DND-41 (cell line): Measurements from ENCODE around the gene CCL7.

Experiments
- ATAC-seq: fragments of 200-7000 bp; cut with Tn5 transposase; 3 replicates; pipeline ENCODE4 v1.9.1; 2021; ENCODE audit warnings: low read depth; ENCODE audit not compliant: insufficient read depth
- DNase-seq: peaks from one replicate; pipeline ENCODE4 v3.0.0-alpha.2; 2020
- H2AFZ ChIP-seq: 2 replicates; pipeline ENCODE4 v1.6.0; 2012; ENCODE audit warnings: low read depth, low read length
- H3K27ac ChIP-seq: 2 replicates; pipeline ENCODE4 v1.5.1; 2012; ENCODE audit warnings: low read length, inconsistent platforms
- H3K27me3 ChIP-seq: fragments of 200-600 bp; sonication (generic); 2 replicates; pipeline ENCODE4 v1.6.0; 2012; ENCODE audit warnings: low read length, mild to moderate bottlenecking, inconsistent platforms; ENCODE audit not compliant: insufficient read depth, poor library complexity
- H3K36me3 ChIP-seq: 2 replicates; pipeline ENCODE4 v1.5.1; 2012; ENCODE audit warnings: low read length, inconsistent platforms; ENCODE audit not compliant: insufficient read depth
- H3K4me1 ChIP-seq: 2 replicates; pipeline ENCODE4 v1.5.1; 2012; ENCODE audit warnings: mild to moderate bottlenecking, low read length; ENCODE audit not compliant: insufficient read depth
- H3K4me2 ChIP-seq: 2 replicates; pipeline ENCODE4 v1.6.0; 2012; ENCODE audit warnings: mild to moderate bottlenecking, moderate library complexity, low read length, inconsistent platforms; ENCODE audit not compliant: insufficient read depth
- H3K4me3 ChIP-seq, 2 experiments: fragments of 200-600 bp in 1 of 2; shearing (Covaris generic) in 1 of 2; 2 replicates each; pipeline ENCODE4 v1.5.1; 2012 to 2016; ENCODE audit warnings: inconsistent platforms in 2 of 2, low read length in 2 of 2, mild to moderate bottlenecking in 2 of 2, low read depth in 1 of 2, moderate library complexity in 1 of 2
- H3K79me2 ChIP-seq: 2 replicates; pipeline ENCODE4 v1.6.0; 2012; ENCODE audit warnings: low read length, inconsistent platforms; ENCODE audit not compliant: insufficient read depth
- H3K9ac ChIP-seq: 2 replicates; pipeline ENCODE4 v1.6.0; 2012; ENCODE audit warnings: low read depth, mild to moderate bottlenecking, inconsistent platforms, low read length, moderate library complexity
- H3K9me3 ChIP-seq: 2 replicates; pipeline ENCODE4 v1.5.1; 2012; ENCODE audit warnings: low read length, moderate library complexity, mild to moderate bottlenecking, inconsistent platforms; ENCODE audit not compliant: insufficient read depth, severe bottlenecking
- H4K20me1 ChIP-seq: 2 replicates; pipeline ENCODE4 v1.6.0; 2012; ENCODE audit warnings: low read length; ENCODE audit not compliant: insufficient read depth
- CTCF ChIP-seq: IDR thresholded peaks from 2 replicates; pipeline ENCODE4 v1.5.1; 2012; ENCODE audit warnings: borderline replicate concordance, low read length, moderate library complexity, mild to moderate bottlenecking; ENCODE audit not compliant: poor library complexity, severe bottlenecking; ENCODE audit errors: extremely low read depth
- EZH2 ChIP-seq: IDR thresholded peaks from 3 replicates; pipeline ENCODE4 v1.6.1; 2012; ENCODE audit warnings: borderline replicate concordance, low read depth, mild to moderate bottlenecking, moderate library complexity, low read length, inconsistent platforms; ENCODE audit not compliant: severe bottlenecking

CCL7 gene

GRCh38 chr17:34249478-34249877 is 20.5 kb upstream of the CCL7 start:
- peaks cover 10% of the 10 kb centered on the region for H3K27me3 ChIP-seq
- no peak overlapping the region for H2AFZ ChIP-seq
- no peak overlapping the region for H3K4me3 ChIP-seq
- H3K4me2 ChIP-seq = no peak overlapping the region
- H3K79me2 ChIP-seq = no peaks in the 10 kb centered on the region
- no peaks in the 10 kb centered on the region for H4K20me1 ChIP-seq
- H3K9ac ChIP-seq = no peak overlapping the region
- DNase-seq (no peak), ATAC-seq (no peak)
- no peak for TF ChIP-seq EZH2
- TF ChIP-seq CTCF = no peak
- no peak overlapping the region for H3K27ac ChIP-seq
- H3K4me1 ChIP-seq = no peaks in the 10 kb centered on the region
- H3K36me3 ChIP-seq = no peaks in the 10 kb centered on the region
- no peaks in the 10 kb centered on the region for H3K9me3 ChIP-seq

- H3K27me3 ChIP-seq = peaks cover 10% of the 10 kb centered on the region
- ATAC-seq = no peak
- no peak overlapping the region for H3K4me3 ChIP-seq
- no peaks in the 10 kb centered on the region for H3K9me3 ChIP-seq
- no peak overlapping the region for H3K9ac ChIP-seq
- TF ChIP-seq EZH2 = no peak
- no peak for TF ChIP-seq CTCF
- H3K4me1 ChIP-seq = no peaks in the 10 kb centered on the region
- H3K36me3 ChIP-seq = no peaks in the 10 kb centered on the region
- H3K4me2 ChIP-seq = no peak overlapping the region
- DNase-seq = no peak
- H2AFZ ChIP-seq = no peak overlapping the region
- no peak overlapping the region for H3K27ac ChIP-seq
- H3K79me2 ChIP-seq = no peaks in the 10 kb centered on the region
- no peaks in the 10 kb centered on the region for H4K20me1 ChIP-seq
These were observed 18.8 kb upstream of the CCL7 start for GRCh38 chr17:34251186-34251585.

GRCh38 chr17:34252095-34252443 is 18.0 kb upstream of the CCL7 start:
- H3K4me1 ChIP-seq = no peaks in the 10 kb centered on the region

More at GRCh38 chr17:34252095-34252443, 18.0 kb upstream of the CCL7 start:
- TF ChIP-seq EZH2 (no peak), CTCF (no peak)
- ATAC-seq (no peak), DNase-seq (no peak)
- H3K4me2 ChIP-seq = no peak overlapping the region
- no peak overlapping the region for H2AFZ ChIP-seq
- no peaks in the 10 kb centered on the region for H3K9me3 ChIP-seq
- peaks cover 10% of the 10 kb centered on the region for H3K27me3 ChIP-seq
- no peak overlapping the region for H3K4me3 ChIP-seq
- no peaks in the 10 kb centered on the region for H4K20me1 ChIP-seq
- no peak overlapping the region for H3K9ac ChIP-seq
- H3K79me2 ChIP-seq = no peaks in the 10 kb centered on the region
- H3K36me3 ChIP-seq = no peaks in the 10 kb centered on the region
- no peak overlapping the region for H3K27ac ChIP-seq
